Panc1 (cell line): ENCODE results near the gene ERC2.

ENCODE experiments used
- POLR2AphosphoS5 ChIP-seq: IDR thresholded peaks from 2 replicates; pipeline ENCODE4 v1.6.1; 2012; ENCODE audit warnings: mild to moderate bottlenecking, low read depth, low read length, moderate library complexity
- SIN3A ChIP-seq: IDR thresholded peaks from 2 replicates; pipeline ENCODE4 v1.6.1; 2012; ENCODE audit warnings: low read depth, mild to moderate bottlenecking, low read length, moderate library complexity, borderline replicate concordance; ENCODE audit not compliant: insufficient read depth
- TCF7L2 ChIP-seq: IDR thresholded peaks from 2 replicates; pipeline ENCODE4 v1.6.1; 2011; ENCODE audit warnings: mild to moderate bottlenecking, low read depth, low read length, inconsistent platforms
- TF ChIP-seq, protein P1 (sequence below): fragments of 450-650 bp; IDR thresholded peaks from 2 replicates; pipeline ENCODE4 v1.5.1; 2017; ENCODE audit warnings: mild to moderate bottlenecking

DNA sequence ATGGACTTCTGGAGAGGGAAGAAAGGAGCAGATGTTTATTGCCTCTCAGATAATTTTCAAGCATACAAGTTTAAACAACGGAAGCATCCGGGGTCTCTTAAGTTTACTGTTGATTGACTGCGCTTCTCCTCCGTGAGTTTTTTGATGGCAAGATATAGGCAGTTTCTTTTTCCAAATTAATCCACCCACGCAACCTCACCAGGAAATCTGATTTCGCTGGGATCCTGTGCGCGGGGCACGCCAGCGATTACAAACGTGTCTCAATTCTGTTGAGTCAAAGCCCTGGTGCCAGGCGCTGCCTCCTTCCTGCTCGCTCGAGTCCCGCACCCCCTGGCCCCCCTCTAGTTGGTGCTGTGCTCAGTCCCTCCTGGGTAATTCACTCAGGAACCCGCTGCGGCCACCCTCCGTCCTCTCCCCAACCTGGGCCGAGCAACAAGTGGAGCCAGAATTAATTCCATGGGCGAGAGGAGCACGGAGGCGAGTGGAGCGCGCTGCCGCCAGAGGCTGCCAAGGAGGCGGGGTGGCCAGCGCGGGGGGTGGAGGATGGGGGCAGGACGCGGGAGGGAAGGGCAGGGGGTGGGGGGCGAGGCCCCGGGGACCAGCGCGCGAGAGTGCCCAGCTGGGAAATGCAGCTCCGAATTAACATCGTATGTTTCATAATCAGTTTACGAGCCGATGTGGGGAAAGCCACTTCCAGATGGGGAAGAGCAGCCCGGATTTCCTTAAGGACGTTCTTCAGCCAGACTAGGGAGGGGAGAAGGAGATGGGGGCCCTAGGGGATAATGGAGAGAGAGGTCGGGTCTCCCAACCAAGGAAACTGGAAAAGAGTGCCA lies 987.1 kb downstream of the ERC2 start:
- no peak for TF ChIP-seq SIN3A
- no peak for TF ChIP-seq TCF7L2
- TF ChIP-seq, protein P1, sequence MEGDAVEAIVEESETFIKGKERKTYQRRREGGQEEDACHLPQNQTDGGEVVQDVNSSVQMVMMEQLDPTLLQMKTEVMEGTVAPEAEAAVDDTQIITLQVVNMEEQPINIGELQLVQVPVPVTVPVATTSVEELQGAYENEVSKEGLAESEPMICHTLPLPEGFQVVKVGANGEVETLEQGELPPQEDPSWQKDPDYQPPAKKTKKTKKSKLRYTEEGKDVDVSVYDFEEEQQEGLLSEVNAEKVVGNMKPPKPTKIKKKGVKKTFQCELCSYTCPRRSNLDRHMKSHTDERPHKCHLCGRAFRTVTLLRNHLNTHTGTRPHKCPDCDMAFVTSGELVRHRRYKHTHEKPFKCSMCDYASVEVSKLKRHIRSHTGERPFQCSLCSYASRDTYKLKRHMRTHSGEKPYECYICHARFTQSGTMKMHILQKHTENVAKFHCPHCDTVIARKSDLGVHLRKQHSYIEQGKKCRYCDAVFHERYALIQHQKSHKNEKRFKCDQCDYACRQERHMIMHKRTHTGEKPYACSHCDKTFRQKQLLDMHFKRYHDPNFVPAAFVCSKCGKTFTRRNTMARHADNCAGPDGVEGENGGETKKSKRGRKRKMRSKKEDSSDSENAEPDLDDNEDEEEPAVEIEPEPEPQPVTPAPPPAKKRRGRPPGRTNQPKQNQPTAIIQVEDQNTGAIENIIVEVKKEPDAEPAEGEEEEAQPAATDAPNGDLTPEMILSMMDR, result no peak
- TF ChIP-seq POLR2AphosphoS5, result no peak
